SK-N-SH treated with all-trans-retinoic acid at 6 μM for 48 hours (cell line): Measurements from ENCODE around the gene TET2.

ENCODE experiments used
- ATAC-seq: fragments of 200-7000 bp; cut with Tn5 transposase; 3 replicates; pipeline ENCODE4 v1.9.1; 2020; ENCODE audit warnings: mild to moderate bottlenecking, moderate library complexity
- ARNTL ChIP-seq: fragments of 450-650 bp; formaldehyde crosslinking; IDR thresholded peaks from 2 replicates; pipeline ENCODE4 v1.5.0; 2020; ENCODE audit warnings: low read depth, mild to moderate bottlenecking, moderate library complexity, borderline replicate concordance
- BACH2 ChIP-seq: fragments of 250-450 bp; sonication (Bioruptor Pico); IDR thresholded peaks from 2 replicates; pipeline ENCODE4 v1.9.0; 2021; ENCODE audit warnings: mild to moderate bottlenecking, borderline replicate concordance
- CREB5 ChIP-seq: fragments of 250-450 bp; sonication (Bioruptor Pico); IDR thresholded peaks from 2 replicates; pipeline ENCODE4 v1.5.1; 2020; ENCODE audit warnings: low read depth, mild to moderate bottlenecking, moderate library complexity
- CSDC2 ChIP-seq: fragments of 250-450 bp; sonication (Bioruptor Pico); IDR thresholded peaks from 2 replicates; pipeline ENCODE4 v1.5.0; 2020; ENCODE audit warnings: mild to moderate bottlenecking, moderate library complexity
- CSRNP3 ChIP-seq: fragments of 250-450 bp; sonication (Bioruptor Pico); IDR thresholded peaks from 2 replicates; pipeline ENCODE4 v1.5.1; 2021; ENCODE audit warnings: mild to moderate bottlenecking, moderate library complexity
- GLIS3 ChIP-seq: fragments of 250-450 bp; sonication (Bioruptor Pico); IDR thresholded peaks from 2 replicates; pipeline ENCODE4 v1.5.0; 2020; ENCODE audit warnings: mild to moderate bottlenecking, moderate library complexity
- ISL1 ChIP-seq: fragments of 250-450 bp; sonication (Bioruptor Pico); IDR thresholded peaks from 2 replicates; pipeline ENCODE4 v2.1.2; 2022; ENCODE audit warnings: mild to moderate bottlenecking, moderate library complexity
- OSR1 ChIP-seq: fragments of 250-450 bp; sonication (Bioruptor Pico); IDR thresholded peaks from 2 replicates; pipeline ENCODE4 v1.8.0; 2022; ENCODE audit warnings: moderate library complexity, mild to moderate bottlenecking, inconsistent platforms
- PATZ1 ChIP-seq: fragments of 250-450 bp; sonication (Bioruptor Pico); IDR thresholded peaks from 2 replicates; pipeline ENCODE4 v1.8.0; 2020; ENCODE audit warnings: mild to moderate bottlenecking, moderate library complexity, borderline replicate concordance
- POU6F1 ChIP-seq: fragments of 250-450 bp; sonication (Bioruptor Pico); IDR thresholded peaks from 2 replicates; pipeline ENCODE4 v1.8.0; 2021; ENCODE audit warnings: low read depth, mild to moderate bottlenecking, moderate library complexity, borderline replicate concordance
- PPARA ChIP-seq: fragments of 250-450 bp; sonication (Bioruptor Pico); IDR thresholded peaks from 2 replicates; pipeline ENCODE4 v1.5.0; 2020; ENCODE audit warnings: mild to moderate bottlenecking, borderline replicate concordance
- RARB ChIP-seq: fragments of 250-450 bp; sonication (Bioruptor Pico); IDR thresholded peaks from 2 replicates; pipeline ENCODE4 v1.8.0; 2021; ENCODE audit warnings: mild to moderate bottlenecking, moderate library complexity
- TCF4 ChIP-seq: fragments of 250-450 bp; sonication (Bioruptor Pico); IDR thresholded peaks from 2 replicates; pipeline ENCODE4 v1.8.0; 2021; ENCODE audit warnings: mild to moderate bottlenecking, moderate library complexity, borderline replicate concordance
- TOX ChIP-seq: fragments of 250-450 bp; sonication (Bioruptor Pico); IDR thresholded peaks from 2 replicates; pipeline ENCODE4 v1.8.0; 2021; ENCODE audit warnings: mild to moderate bottlenecking, moderate library complexity, borderline replicate concordance
- TSHZ2 ChIP-seq: fragments of 250-450 bp; sonication (Bioruptor Pico); IDR thresholded peaks from 2 replicates; pipeline ENCODE4 v1.5.0; 2020; ENCODE audit warnings: mild to moderate bottlenecking, moderate library complexity
- ZC3H10 ChIP-seq: fragments of 250-450 bp; sonication (Bioruptor Pico); IDR thresholded peaks from 2 replicates; pipeline ENCODE4 v1.5.1; 2021; ENCODE audit warnings: mild to moderate bottlenecking, moderate library complexity
- ZFP3 ChIP-seq: fragments of 250-450 bp; sonication (Bioruptor Pico); IDR thresholded peaks from 2 replicates; pipeline ENCODE4 v1.5.0; 2020; ENCODE audit warnings: mild to moderate bottlenecking, moderate library complexity
- ZFP30 ChIP-seq: fragments of 450-650 bp; formaldehyde crosslinking; IDR thresholded peaks from 2 replicates; pipeline ENCODE4 v1.5.0; 2022; ENCODE audit warnings: mild to moderate bottlenecking, moderate library complexity
- ZNF565 ChIP-seq: fragments of 450-650 bp; formaldehyde crosslinking; conservative IDR thresholded peaks from 2 replicates; pipeline ENCODE4 v1.5.0; 2020; ENCODE audit warnings: low read depth, mild to moderate bottlenecking, moderate library complexity
- ZNF70 ChIP-seq: fragments of 450-650 bp; formaldehyde crosslinking; IDR thresholded peaks from 2 replicates; pipeline ENCODE4 v1.5.0; 2020; ENCODE audit warnings: mild to moderate bottlenecking, moderate library complexity
- ZNF8 ChIP-seq: fragments of 450-650 bp; formaldehyde crosslinking; IDR thresholded peaks from 2 replicates; pipeline ENCODE4 v1.5.0; 2020; ENCODE audit warnings: mild to moderate bottlenecking, moderate library complexity

The TET2 gene

GRCh38 chr4:105282489-105282888 lies 135.8 kb downstream of the TET2 start:
- no peak for TF ChIP-seq ZC3H10 (CRISPR knock-in tag)
- no peak for TF ChIP-seq CREB5
- TF ChIP-seq ZFP30: no peak
- no peak for TF ChIP-seq ZNF565 (CRISPR knock-in tag)
- TF ChIP-seq ARNTL (CRISPR knock-in tag): no peak
- TF ChIP-seq GLIS3 (CRISPR knock-in tag): no peak
- no peak for TF ChIP-seq POU6F1 (CRISPR knock-in tag)
- no peak for ATAC-seq

- no peak for TF ChIP-seq TOX (CRISPR knock-in tag)
- TF ChIP-seq BACH2: no peak
- no peak for TF ChIP-seq ISL1 (CRISPR knock-in tag)
- TF ChIP-seq PATZ1 (CRISPR knock-in tag): no peak
- TF ChIP-seq ZFP3 (CRISPR knock-in tag): no peak
- TF ChIP-seq ZC3H10 (CRISPR knock-in tag): no peak
- TF ChIP-seq ZFP30: no peak
- TF ChIP-seq TSHZ2 (CRISPR knock-in tag): no peak
- no peak for TF ChIP-seq TCF4 (CRISPR knock-in tag)
- TF ChIP-seq ZNF70 (CRISPR knock-in tag): no peak
- no peak for TF ChIP-seq CSRNP3
- TF ChIP-seq GLIS3 (CRISPR knock-in tag): no peak
- no peak for TF ChIP-seq ZNF8
- TF ChIP-seq CSDC2: no peak
- ATAC-seq: no peak
Measured at GRCh38 chr4:105283501-105283900, 136.8 kb downstream of the TET2 start.

- no peak for ATAC-seq
- TF ChIP-seq ZNF8: no peak
- no peak for TF ChIP-seq RARB
- no peak for TF ChIP-seq GLIS3 (CRISPR knock-in tag)
- TF ChIP-seq PPARA (CRISPR knock-in tag): no peak
- TF ChIP-seq CSRNP3: no peak
- TF ChIP-seq ZC3H10 (CRISPR knock-in tag): no peak
- TF ChIP-seq ZNF70 (CRISPR knock-in tag): no peak
- no peak for TF ChIP-seq CSDC2
- TF ChIP-seq TCF4 (CRISPR knock-in tag): no peak
- TF ChIP-seq ARNTL (CRISPR knock-in tag): no peak
- TF ChIP-seq ZFP30: no peak
- no peak for TF ChIP-seq TOX (CRISPR knock-in tag)
- TF ChIP-seq OSR1: no peak
- no peak for TF ChIP-seq PATZ1 (CRISPR knock-in tag)
- TF ChIP-seq TSHZ2 (CRISPR knock-in tag): no peak
- TF ChIP-seq ISL1 (CRISPR knock-in tag): no peak
- TF ChIP-seq ZFP3 (CRISPR knock-in tag): no peak
- TF ChIP-seq ZNF565 (CRISPR knock-in tag): no peak
Measured at GRCh38 chr4:105288121-105288520, 141.4 kb downstream of the TET2 start.
